SK-N-SH treated with all-trans-retinoic acid at 6 μM for 48 hours (cell line): ENCODE data around the gene ITGBL1.

Source experiments
- ATAC-seq: fragments of 200-7000 bp; cut with Tn5 transposase; 3 replicates; pipeline ENCODE4 v1.9.1; 2020; ENCODE audit warnings: mild to moderate bottlenecking, moderate library complexity
- BACH2 ChIP-seq: fragments of 250-450 bp; sonication (Bioruptor Pico); IDR thresholded peaks from 2 replicates; pipeline ENCODE4 v1.9.0; 2021; ENCODE audit warnings: mild to moderate bottlenecking, borderline replicate concordance
- CSDC2 ChIP-seq: fragments of 250-450 bp; sonication (Bioruptor Pico); IDR thresholded peaks from 2 replicates; pipeline ENCODE4 v1.5.0; 2020; ENCODE audit warnings: mild to moderate bottlenecking, moderate library complexity
- ESRRG ChIP-seq: fragments of 250-450 bp; sonication (Bioruptor Pico); IDR thresholded peaks from 2 replicates; pipeline ENCODE4 v1.6.1; 2021; ENCODE audit warnings: mild to moderate bottlenecking
- GLIS3 ChIP-seq: fragments of 250-450 bp; sonication (Bioruptor Pico); IDR thresholded peaks from 2 replicates; pipeline ENCODE4 v1.5.0; 2020; ENCODE audit warnings: mild to moderate bottlenecking, moderate library complexity
- ISL1 ChIP-seq: fragments of 250-450 bp; sonication (Bioruptor Pico); IDR thresholded peaks from 2 replicates; pipeline ENCODE4 v2.1.2; 2022; ENCODE audit warnings: mild to moderate bottlenecking, moderate library complexity
- OSR1 ChIP-seq: fragments of 250-450 bp; sonication (Bioruptor Pico); IDR thresholded peaks from 2 replicates; pipeline ENCODE4 v1.8.0; 2022; ENCODE audit warnings: moderate library complexity, mild to moderate bottlenecking, inconsistent platforms
- PPARA ChIP-seq: fragments of 250-450 bp; sonication (Bioruptor Pico); IDR thresholded peaks from 2 replicates; pipeline ENCODE4 v1.5.0; 2020; ENCODE audit warnings: mild to moderate bottlenecking, borderline replicate concordance
- RARB ChIP-seq: fragments of 250-450 bp; sonication (Bioruptor Pico); IDR thresholded peaks from 2 replicates; pipeline ENCODE4 v1.8.0; 2021; ENCODE audit warnings: mild to moderate bottlenecking, moderate library complexity
- TCF4 ChIP-seq: fragments of 250-450 bp; sonication (Bioruptor Pico); IDR thresholded peaks from 2 replicates; pipeline ENCODE4 v1.8.0; 2021; ENCODE audit warnings: mild to moderate bottlenecking, moderate library complexity, borderline replicate concordance
- TOX ChIP-seq: fragments of 250-450 bp; sonication (Bioruptor Pico); IDR thresholded peaks from 2 replicates; pipeline ENCODE4 v1.8.0; 2021; ENCODE audit warnings: mild to moderate bottlenecking, moderate library complexity, borderline replicate concordance
- ZC3H10 ChIP-seq: fragments of 250-450 bp; sonication (Bioruptor Pico); IDR thresholded peaks from 2 replicates; pipeline ENCODE4 v1.5.1; 2021; ENCODE audit warnings: mild to moderate bottlenecking, moderate library complexity
- ZFP3 ChIP-seq: fragments of 250-450 bp; sonication (Bioruptor Pico); IDR thresholded peaks from 2 replicates; pipeline ENCODE4 v1.5.0; 2020; ENCODE audit warnings: mild to moderate bottlenecking, moderate library complexity
- ZNF565 ChIP-seq: fragments of 450-650 bp; formaldehyde crosslinking; conservative IDR thresholded peaks from 2 replicates; pipeline ENCODE4 v1.5.0; 2020; ENCODE audit warnings: low read depth, mild to moderate bottlenecking, moderate library complexity
- ZNF8 ChIP-seq: fragments of 450-650 bp; formaldehyde crosslinking; IDR thresholded peaks from 2 replicates; pipeline ENCODE4 v1.5.0; 2020; ENCODE audit warnings: mild to moderate bottlenecking, moderate library complexity
- TF ChIP-seq, protein P1 (sequence below): fragments of 250-450 bp; sonication (Bioruptor Pico); IDR thresholded peaks from 2 replicates; pipeline ENCODE4 v1.8.0; 2021; ENCODE audit warnings: low read depth, mild to moderate bottlenecking, moderate library complexity, borderline replicate concordance
- TF ChIP-seq, protein P2 (sequence below): fragments of 250-450 bp; sonication (Bioruptor Pico); IDR thresholded peaks from 2 replicates; pipeline ENCODE4 v1.5.0; 2020; ENCODE audit warnings: mild to moderate bottlenecking, moderate library complexity
- TF ChIP-seq, protein P3 (sequence below): fragments of 250-450 bp; sonication (Bioruptor Pico); IDR thresholded peaks from 2 replicates; pipeline ENCODE4 v1.5.1; 2021; ENCODE audit warnings: mild to moderate bottlenecking, moderate library complexity
- TF ChIP-seq, protein P4 (sequence below): fragments of 250-450 bp; sonication (Bioruptor Pico); IDR thresholded peaks from 2 replicates; pipeline ENCODE4 v1.8.0; 2020; ENCODE audit warnings: mild to moderate bottlenecking, moderate library complexity, borderline replicate concordance
- TF ChIP-seq, protein P5 (sequence below): fragments of 250-450 bp; sonication (Bioruptor Pico); IDR thresholded peaks from 2 replicates; pipeline ENCODE4 v1.5.1; 2020; ENCODE audit warnings: low read depth, mild to moderate bottlenecking, moderate library complexity

ITGBL1 gene

DNA sequence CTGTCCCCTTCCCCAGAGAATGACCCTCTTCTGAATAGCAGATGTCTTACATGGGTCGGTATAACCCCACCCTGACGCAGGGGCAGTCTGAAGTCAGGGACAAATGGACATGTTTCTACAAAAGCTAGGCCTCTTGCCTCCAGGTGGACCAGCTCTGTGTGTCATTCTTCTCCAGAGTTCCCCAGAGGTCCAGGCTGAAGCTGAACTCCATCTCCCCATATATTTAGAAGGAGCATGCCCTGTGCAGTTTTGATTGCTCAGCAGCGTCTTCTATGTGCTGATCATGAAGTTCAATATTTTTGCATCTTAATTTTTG, 27.4 kb upstream of the ITGBL1 start:
- no peak for TF ChIP-seq ZC3H10 (CRISPR knock-in tag)
- TF ChIP-seq, protein P1, sequence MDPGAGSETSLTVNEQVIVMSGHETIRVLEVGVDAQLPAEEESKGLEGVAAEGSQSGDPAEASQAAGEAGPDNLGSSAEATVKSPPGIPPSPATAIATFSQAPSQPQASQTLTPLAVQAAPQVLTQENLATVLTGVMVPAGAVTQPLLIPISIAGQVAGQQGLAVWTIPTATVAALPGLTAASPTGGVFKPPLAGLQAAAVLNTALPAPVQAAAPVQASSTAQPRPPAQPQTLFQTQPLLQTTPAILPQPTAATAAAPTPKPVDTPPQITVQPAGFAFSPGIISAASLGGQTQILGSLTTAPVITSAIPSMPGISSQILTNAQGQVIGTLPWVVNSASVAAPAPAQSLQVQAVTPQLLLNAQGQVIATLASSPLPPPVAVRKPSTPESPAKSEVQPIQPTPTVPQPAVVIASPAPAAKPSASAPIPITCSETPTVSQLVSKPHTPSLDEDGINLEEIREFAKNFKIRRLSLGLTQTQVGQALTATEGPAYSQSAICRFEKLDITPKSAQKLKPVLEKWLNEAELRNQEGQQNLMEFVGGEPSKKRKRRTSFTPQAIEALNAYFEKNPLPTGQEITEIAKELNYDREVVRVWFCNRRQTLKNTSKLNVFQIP (CRISPR knock-in tag), result no peak
- no peak for TF ChIP-seq OSR1
- no peak for TF ChIP-seq ZFP3
- no peak for ATAC-seq

DNA sequence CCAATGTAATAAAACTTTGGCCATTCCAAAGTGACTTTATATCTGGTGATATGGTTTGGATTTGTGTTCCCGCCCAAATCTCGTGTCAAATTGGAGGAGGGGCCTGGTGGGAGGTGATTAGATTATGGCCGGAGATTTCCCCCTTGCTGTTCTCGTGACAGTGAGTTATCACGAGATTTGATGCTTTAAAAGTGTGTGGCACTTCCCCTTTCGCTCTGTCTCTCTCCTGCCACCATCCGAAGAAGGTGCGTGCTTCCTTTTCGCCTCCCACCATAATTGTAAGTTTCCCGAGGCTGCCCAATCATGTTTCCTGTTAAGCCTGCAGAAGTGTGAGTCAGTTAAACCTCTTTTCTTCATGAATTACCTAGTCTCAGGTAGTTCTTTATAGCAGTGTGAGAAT, 26.9 kb upstream of the ITGBL1 start:
- ATAC-seq, result no peak
- TF ChIP-seq ISL1 (no peak), TOX (CRISPR knock-in tag) (no peak), ZC3H10 (CRISPR knock-in tag) (no peak), ZNF565 (CRISPR knock-in tag) (no peak), ZNF8 (CRISPR knock-in tag) (no peak), TCF4 (CRISPR knock-in tag) (no peak), ESRRG (CRISPR knock-in tag) (no peak), BACH2 (CRISPR knock-in tag) (no peak), RARB (CRISPR knock-in tag) (no peak)
- TF ChIP-seq, protein P2, sequence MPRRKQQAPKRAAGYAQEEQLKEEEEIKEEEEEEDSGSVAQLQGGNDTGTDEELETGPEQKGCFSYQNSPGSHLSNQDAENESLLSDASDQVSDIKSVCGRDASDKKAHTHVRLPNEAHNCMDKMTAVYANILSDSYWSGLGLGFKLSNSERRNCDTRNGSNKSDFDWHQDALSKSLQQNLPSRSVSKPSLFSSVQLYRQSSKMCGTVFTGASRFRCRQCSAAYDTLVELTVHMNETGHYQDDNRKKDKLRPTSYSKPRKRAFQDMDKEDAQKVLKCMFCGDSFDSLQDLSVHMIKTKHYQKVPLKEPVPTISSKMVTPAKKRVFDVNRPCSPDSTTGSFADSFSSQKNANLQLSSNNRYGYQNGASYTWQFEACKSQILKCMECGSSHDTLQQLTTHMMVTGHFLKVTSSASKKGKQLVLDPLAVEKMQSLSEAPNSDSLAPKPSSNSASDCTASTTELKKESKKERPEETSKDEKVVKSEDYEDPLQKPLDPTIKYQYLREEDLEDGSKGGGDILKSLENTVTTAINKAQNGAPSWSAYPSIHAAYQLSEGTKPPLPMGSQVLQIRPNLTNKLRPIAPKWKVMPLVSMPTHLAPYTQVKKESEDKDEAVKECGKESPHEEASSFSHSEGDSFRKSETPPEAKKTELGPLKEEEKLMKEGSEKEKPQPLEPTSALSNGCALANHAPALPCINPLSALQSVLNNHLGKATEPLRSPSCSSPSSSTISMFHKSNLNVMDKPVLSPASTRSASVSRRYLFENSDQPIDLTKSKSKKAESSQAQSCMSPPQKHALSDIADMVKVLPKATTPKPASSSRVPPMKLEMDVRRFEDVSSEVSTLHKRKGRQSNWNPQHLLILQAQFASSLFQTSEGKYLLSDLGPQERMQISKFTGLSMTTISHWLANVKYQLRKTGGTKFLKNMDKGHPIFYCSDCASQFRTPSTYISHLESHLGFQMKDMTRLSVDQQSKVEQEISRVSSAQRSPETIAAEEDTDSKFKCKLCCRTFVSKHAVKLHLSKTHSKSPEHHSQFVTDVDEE, result no peak
- TF ChIP-seq, protein P3, sequence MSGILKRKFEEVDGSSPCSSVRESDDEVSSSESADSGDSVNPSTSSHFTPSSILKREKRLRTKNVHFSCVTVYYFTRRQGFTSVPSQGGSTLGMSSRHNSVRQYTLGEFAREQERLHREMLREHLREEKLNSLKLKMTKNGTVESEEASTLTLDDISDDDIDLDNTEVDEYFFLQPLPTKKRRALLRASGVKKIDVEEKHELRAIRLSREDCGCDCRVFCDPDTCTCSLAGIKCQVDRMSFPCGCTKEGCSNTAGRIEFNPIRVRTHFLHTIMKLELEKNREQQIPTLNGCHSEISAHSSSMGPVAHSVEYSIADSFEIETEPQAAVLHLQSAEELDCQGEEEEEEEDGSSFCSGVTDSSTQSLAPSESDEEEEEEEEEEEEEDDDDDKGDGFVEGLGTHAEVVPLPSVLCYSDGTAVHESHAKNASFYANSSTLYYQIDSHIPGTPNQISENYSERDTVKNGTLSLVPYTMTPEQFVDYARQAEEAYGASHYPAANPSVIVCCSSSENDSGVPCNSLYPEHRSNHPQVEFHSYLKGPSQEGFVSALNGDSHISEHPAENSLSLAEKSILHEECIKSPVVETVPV, result no peak
- TF ChIP-seq, protein P4, sequence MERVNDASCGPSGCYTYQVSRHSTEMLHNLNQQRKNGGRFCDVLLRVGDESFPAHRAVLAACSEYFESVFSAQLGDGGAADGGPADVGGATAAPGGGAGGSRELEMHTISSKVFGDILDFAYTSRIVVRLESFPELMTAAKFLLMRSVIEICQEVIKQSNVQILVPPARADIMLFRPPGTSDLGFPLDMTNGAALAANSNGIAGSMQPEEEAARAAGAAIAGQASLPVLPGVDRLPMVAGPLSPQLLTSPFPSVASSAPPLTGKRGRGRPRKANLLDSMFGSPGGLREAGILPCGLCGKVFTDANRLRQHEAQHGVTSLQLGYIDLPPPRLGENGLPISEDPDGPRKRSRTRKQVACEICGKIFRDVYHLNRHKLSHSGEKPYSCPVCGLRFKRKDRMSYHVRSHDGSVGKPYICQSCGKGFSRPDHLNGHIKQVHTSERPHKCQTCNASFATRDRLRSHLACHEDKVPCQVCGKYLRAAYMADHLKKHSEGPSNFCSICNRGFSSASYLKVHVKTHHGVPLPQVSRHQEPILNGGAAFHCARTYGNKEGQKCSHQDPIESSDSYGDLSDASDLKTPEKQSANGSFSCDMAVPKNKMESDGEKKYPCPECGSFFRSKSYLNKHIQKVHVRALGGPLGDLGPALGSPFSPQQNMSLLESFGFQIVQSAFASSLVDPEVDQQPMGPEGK, result no peak
- TF ChIP-seq, all 23 proteins: peak for 0

DNA sequence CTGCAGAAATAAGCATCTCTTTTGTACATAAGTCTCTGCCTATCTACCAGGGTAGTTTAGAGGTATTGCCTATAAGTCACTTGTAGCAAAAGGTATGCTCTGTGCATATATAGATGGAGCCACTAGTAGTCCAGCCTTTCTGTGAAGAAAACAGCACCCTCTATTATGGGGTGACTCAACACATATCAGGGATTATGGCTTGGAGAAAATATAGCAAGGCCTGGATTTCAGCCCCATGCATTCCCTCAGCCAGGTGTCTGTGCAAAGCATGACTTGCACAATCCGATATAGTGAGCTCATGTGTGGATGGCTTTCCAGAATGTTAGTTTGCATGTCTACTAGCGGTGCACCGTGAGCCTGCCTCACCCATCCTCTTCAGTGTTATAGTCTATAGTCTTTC, 22.7 kb upstream of the ITGBL1 start:
- no peak for ATAC-seq
- TF ChIP-seq TCF4 (CRISPR knock-in tag) (no peak), OSR1 (no peak), RARB (CRISPR knock-in tag) (no peak), ZNF8 (CRISPR knock-in tag) (no peak), GLIS3 (CRISPR knock-in tag) (no peak), ESRRG (CRISPR knock-in tag) (no peak), PPARA (CRISPR knock-in tag) (no peak), CSDC2 (no peak)
- TF ChIP-seq, protein P1 (CRISPR knock-in tag), result no peak
- TF ChIP-seq, protein P5, sequence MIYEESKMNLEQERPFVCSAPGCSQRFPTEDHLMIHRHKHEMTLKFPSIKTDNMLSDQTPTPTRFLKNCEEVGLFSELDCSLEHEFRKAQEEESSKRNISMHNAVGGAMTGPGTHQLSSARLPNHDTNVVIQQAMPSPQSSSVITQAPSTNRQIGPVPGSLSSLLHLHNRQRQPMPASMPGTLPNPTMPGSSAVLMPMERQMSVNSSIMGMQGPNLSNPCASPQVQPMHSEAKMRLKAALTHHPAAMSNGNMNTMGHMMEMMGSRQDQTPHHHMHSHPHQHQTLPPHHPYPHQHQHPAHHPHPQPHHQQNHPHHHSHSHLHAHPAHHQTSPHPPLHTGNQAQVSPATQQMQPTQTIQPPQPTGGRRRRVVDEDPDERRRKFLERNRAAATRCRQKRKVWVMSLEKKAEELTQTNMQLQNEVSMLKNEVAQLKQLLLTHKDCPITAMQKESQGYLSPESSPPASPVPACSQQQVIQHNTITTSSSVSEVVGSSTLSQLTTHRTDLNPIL (CRISPR knock-in tag), result no peak
- TF ChIP-seq, protein P2, result no peak
